Hepatocyte (in vitro differentiated cells): ENCODE data around the gene SLC25A29.

Experiments used
- CTCF ChIP-seq: fragments of 200-600 bp; sonication (generic); IDR thresholded peaks from 2 replicates; pipeline ENCODE4 v1.5.1; 2016; ENCODE audit warnings: antibody characterized with exemption, mild to moderate bottlenecking; ENCODE audit not compliant: poor library complexity
- EZH2 ChIP-seq: fragments of 200-600 bp; sonication (generic); IDR thresholded peaks from 2 replicates; pipeline ENCODE4 v1.6.1; 2016; ENCODE audit warnings: antibody characterized with exemption, mild to moderate bottlenecking, borderline replicate concordance
- EZH2phosphoT487 ChIP-seq: fragments of 200-600 bp; sonication (generic); IDR thresholded peaks from one replicate; pipeline ENCODE4 v1.6.1; 2018; ENCODE audit warnings: antibody characterized with exemption, mild to moderate bottlenecking, low read depth, moderate library complexity; ENCODE audit not compliant: unreplicated experiment, severe bottlenecking

GRCh38 chr14:100303925-100304324 lies 2.3 kb downstream of the SLC25A29 start:
- TF ChIP-seq CTCF (no peak), EZH2 (no peak), EZH2phosphoT487 (no peak)
